Measurements from ENCODE around the gene MAN2A1. TPM values are rescaled to one million over a fixed set of nuclear protein-coding genes. Genes with fewer than 3 reads are reported as not detected.

The MAN2A1 gene
- polyA plus RNA-seq, 1 donor (not counting 4 experiments of a cell fraction or from before 2014, with no cell fraction given) = 63.8 TPM

GRCh38 chr5:109643791-109644350 is 45.9 kb upstream of the MAN2A1 start:
- DNase-seq (ENCODE audit: low read depth, low spot score) (no peak), FAIRE-seq (no peak)
- H3K9ac ChIP-seq (ENCODE audit: control insufficient read depth, extremely low read depth, insufficient read depth, low read length) = no peak overlapping the region
- no peak overlapping the region for H3K4me3 ChIP-seq (ENCODE audit: control insufficient read depth in 2 of 3, extremely low read depth in 1 of 3, insufficient read depth in 2 of 3, low read depth in 1 of 3, low read length in 3 of 3)
- no peaks in the 10 kb centered on the region for H4K20me1 ChIP-seq (ENCODE audit: control insufficient read depth, extremely low read depth, insufficient read depth, low read length)
- H3K4me1 ChIP-seq (ENCODE audit: control insufficient read depth, extremely low read depth, insufficient read depth, low read length) = no peaks in the 10 kb centered on the region
- H3K9me1 ChIP-seq (ENCODE audit: control insufficient read depth, extremely low read depth, insufficient read depth, low read length) = no peaks in the 10 kb centered on the region
- no peak overlapping the region for H3K27ac ChIP-seq (ENCODE audit: control insufficient read depth, insufficient read depth, low read length)
- H3K79me2 ChIP-seq (ENCODE audit: control insufficient read depth, insufficient read depth, low read length) = no peaks in the 10 kb centered on the region
- no peak overlapping the region for H2AFZ ChIP-seq (ENCODE audit: control insufficient read depth, low read length)
- no peaks in the 10 kb centered on the region for H3K36me3 ChIP-seq (ENCODE audit: control insufficient read depth in 2 of 2, extremely low read depth in 1 of 2, insufficient read depth in 2 of 2, low read length in 2 of 2)
- dilution Hi-C loops (cut with MboI; ENCODE audit: extremely low pct_ligation_motif_present, low sequenced_read_pairs) = no loop called here
- no peaks in the 10 kb centered on the region for H3K27me3 ChIP-seq (ENCODE audit: control insufficient read depth, extremely low read depth, insufficient read depth, low read length)
- H3K9me3 ChIP-seq (ENCODE audit: control insufficient read depth, low read depth, low read length) = no peaks in the 10 kb centered on the region
- TF ChIP-seq CTCF (optimal IDR thresholded peaks at IDR 0.05 in 1 of 3, IDR thresholded peaks at IDR 0.05 in 1 of 3, conservative IDR thresholded peaks at IDR 0.05 in 1 of 3; ENCODE audit: extremely low read depth in 1 of 3, insufficient read depth in 2 of 3, low read length in 3 of 3) = no peak
- no peak for TF ChIP-seq EZH2 (IDR thresholded peaks at IDR 0.05; ENCODE audit: low read length)
- no peak overlapping the region for H3K4me2 ChIP-seq (ENCODE audit: control insufficient read depth, extremely low read depth, insufficient read depth, low read depth, low read length)

- H3K27ac ChIP-seq (ENCODE audit: control insufficient read depth, insufficient read depth, low read length) = no peak overlapping the region
- H3K9me3 ChIP-seq (ENCODE audit: control insufficient read depth, low read depth, low read length) = no peaks in the 10 kb centered on the region
- no peaks in the 10 kb centered on the region for H4K20me1 ChIP-seq (ENCODE audit: control insufficient read depth, extremely low read depth, insufficient read depth, low read length)
- DNase-seq (ENCODE audit: low read depth, low spot score) (no peak), FAIRE-seq (no peak)
- TF ChIP-seq EZH2 (IDR thresholded peaks at IDR 0.05; ENCODE audit: low read length) (no peak), CTCF (optimal IDR thresholded peaks at IDR 0.05 in 1 of 3, IDR thresholded peaks at IDR 0.05 in 1 of 3, conservative IDR thresholded peaks at IDR 0.05 in 1 of 3; ENCODE audit: extremely low read depth in 1 of 3, insufficient read depth in 2 of 3, low read length in 3 of 3) (no peak)
- H3K4me2 ChIP-seq (ENCODE audit: control insufficient read depth, extremely low read depth, insufficient read depth, low read depth, low read length) = no peak overlapping the region
- dilution Hi-C loops (cut with MboI; ENCODE audit: extremely low pct_ligation_motif_present, low sequenced_read_pairs) = no loop called here
- H3K36me3 ChIP-seq (ENCODE audit: control insufficient read depth in 2 of 2, extremely low read depth in 1 of 2, insufficient read depth in 2 of 2, low read length in 2 of 2) = no peaks in the 10 kb centered on the region
- H3K79me2 ChIP-seq (ENCODE audit: control insufficient read depth, insufficient read depth, low read length) = no peaks in the 10 kb centered on the region
- no peaks in the 10 kb centered on the region for H3K9me1 ChIP-seq (ENCODE audit: control insufficient read depth, extremely low read depth, insufficient read depth, low read length)
- no peaks in the 10 kb centered on the region for H3K4me1 ChIP-seq (ENCODE audit: control insufficient read depth, extremely low read depth, insufficient read depth, low read length)
- no peak overlapping the region for H3K4me3 ChIP-seq (ENCODE audit: control insufficient read depth in 2 of 3, extremely low read depth in 1 of 3, insufficient read depth in 2 of 3, low read depth in 1 of 3, low read length in 3 of 3)
- H2AFZ ChIP-seq (ENCODE audit: control insufficient read depth, low read length) = no peak overlapping the region
- no peaks in the 10 kb centered on the region for H3K27me3 ChIP-seq (ENCODE audit: control insufficient read depth, extremely low read depth, insufficient read depth, low read length)
- H3K9ac ChIP-seq (ENCODE audit: control insufficient read depth, extremely low read depth, insufficient read depth, low read length) = no peak overlapping the region
Measured at GRCh38 chr5:109644829-109645228, 44.9 kb upstream of the MAN2A1 start.

All from keratinocyte (primary cell).